ENCODE data around the gene PHF24.

DNA sequence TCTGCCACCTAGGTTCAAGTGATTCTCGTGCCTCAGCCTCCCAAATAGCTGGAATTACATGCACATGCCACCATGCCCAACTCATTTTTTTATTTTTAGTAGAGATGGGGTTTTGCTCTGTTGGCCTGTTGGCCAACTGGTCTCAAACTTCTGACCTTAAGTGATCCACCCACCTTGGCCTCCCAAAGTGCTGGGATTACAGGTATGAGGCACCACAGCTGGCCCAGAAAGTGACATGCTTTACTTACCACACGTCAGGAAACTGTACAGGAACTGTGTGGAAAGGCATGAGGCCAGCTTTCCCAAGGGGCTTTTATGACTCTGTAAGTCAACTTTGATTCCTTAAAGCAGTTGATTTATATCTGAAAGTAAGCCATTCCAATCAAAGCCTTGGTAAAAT is 56.4 kb downstream of the PHF24 start:
- TF ChIP-seq, protein P1, sequence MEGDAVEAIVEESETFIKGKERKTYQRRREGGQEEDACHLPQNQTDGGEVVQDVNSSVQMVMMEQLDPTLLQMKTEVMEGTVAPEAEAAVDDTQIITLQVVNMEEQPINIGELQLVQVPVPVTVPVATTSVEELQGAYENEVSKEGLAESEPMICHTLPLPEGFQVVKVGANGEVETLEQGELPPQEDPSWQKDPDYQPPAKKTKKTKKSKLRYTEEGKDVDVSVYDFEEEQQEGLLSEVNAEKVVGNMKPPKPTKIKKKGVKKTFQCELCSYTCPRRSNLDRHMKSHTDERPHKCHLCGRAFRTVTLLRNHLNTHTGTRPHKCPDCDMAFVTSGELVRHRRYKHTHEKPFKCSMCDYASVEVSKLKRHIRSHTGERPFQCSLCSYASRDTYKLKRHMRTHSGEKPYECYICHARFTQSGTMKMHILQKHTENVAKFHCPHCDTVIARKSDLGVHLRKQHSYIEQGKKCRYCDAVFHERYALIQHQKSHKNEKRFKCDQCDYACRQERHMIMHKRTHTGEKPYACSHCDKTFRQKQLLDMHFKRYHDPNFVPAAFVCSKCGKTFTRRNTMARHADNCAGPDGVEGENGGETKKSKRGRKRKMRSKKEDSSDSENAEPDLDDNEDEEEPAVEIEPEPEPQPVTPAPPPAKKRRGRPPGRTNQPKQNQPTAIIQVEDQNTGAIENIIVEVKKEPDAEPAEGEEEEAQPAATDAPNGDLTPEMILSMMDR (optimal IDR thresholded peaks at IDR 0.05 in 1 of 3, IDR thresholded peaks at IDR 0.05 in 1 of 3, conservative IDR thresholded peaks at IDR 0.05 in 1 of 3; ENCODE audit: extremely low read depth in 1 of 3, insufficient read depth in 2 of 3, low read length in 3 of 3), result no peak
- TF ChIP-seq EZH2 (IDR thresholded peaks at IDR 0.05; ENCODE audit: low read length), result no peak

Measured in keratinocyte (primary cell).